SIG-M5 (cell line): ENCODE measurements around the gene SEPSECS.

Experiments
- DNase-seq: peaks from one replicate; lab custom pipeline; 2025; lab: John Stamatoyannopoulos, UW

The SEPSECS gene

GRCh38 chr4:25081866-25082471 lies 78.3 kb downstream of the SEPSECS start:
- no peak for DNase-seq

- DNase-seq = no peak
Observed at GRCh38 chr4:25080571-25080970, 79.7 kb downstream of the SEPSECS start.

GRCh38 chr4:25078523-25078922 lies 81.7 kb downstream of the SEPSECS start:
- DNase-seq = no peak

- DNase-seq = no peak
Observed at GRCh38 chr4:25076625-25077398, 83.4 kb downstream of the SEPSECS start.

GRCh38 chr4:25075851-25076250 lies 84.4 kb downstream of the SEPSECS start:
- DNase-seq = no peak

GRCh38 chr4:25075129-25075528 lies 85.1 kb downstream of the SEPSECS start:
- DNase-seq = no peak

- no peak for DNase-seq
Observed at GRCh38 chr4:25070545-25070944, 89.7 kb downstream of the SEPSECS start.
